Psoas muscle (tissue), 8 donors: ENCODE results near the gene IFT122. TPM values are rescaled to one million over a fixed set of nuclear protein-coding genes. Genes with fewer than 3 reads are reported as not detected.
A peak's percentile ranks its signal among the peaks of the same experiment; 100 is the strongest.

Experiments
- ATAC-seq, 4 donors: fragments of 200-7000 bp; cut with Tn5 transposase; one replicate each; pipeline ENCODE4 v1.9.1; 2020; ENCODE audit warnings: moderate library complexity in 3 of 4, mild to moderate bottlenecking in 2 of 4
- DNase-seq, 2 donors: peaks; one replicate each; pipeline ENCODE4 v3.0.0-alpha.2; 2020
- H3K27ac ChIP-seq: fragments of 200-600 bp; one replicate; pipeline ENCODE4 v1.8.0; 2022
- H3K27me3 ChIP-seq, 3 donors: fragments of 200-600 bp in 1 of 3; one replicate each; pipeline versions ENCODE4 v1.6.1 to v1.8.0; 2013 to 2022; ENCODE audit warnings: low read length in 2 of 3, mild to moderate bottlenecking in 2 of 3, moderate library complexity in 1 of 3; ENCODE audit not compliant: insufficient read depth in 3 of 3
- H3K36me3 ChIP-seq, 2 donors: fragments of 200-600 bp in 1 of 2; one replicate each; pipeline versions ENCODE4 v1.6.1 to v1.8.0; 2013 to 2022; ENCODE audit warnings: low read depth in 1 of 2, mild to moderate bottlenecking in 1 of 2, moderate library complexity in 1 of 2; ENCODE audit not compliant: insufficient read depth in 1 of 2
- H3K4me1 ChIP-seq: fragments of 200-600 bp; one replicate; pipeline ENCODE4 v1.8.0; 2022
- H3K4me3 ChIP-seq: fragments of 200-600 bp; one replicate; pipeline ENCODE4 v1.8.0; 2022; ENCODE audit warnings: mild to moderate bottlenecking
- H3K9me3 ChIP-seq: fragments of 200-600 bp; one replicate; pipeline ENCODE4 v1.8.0; 2022
- CTCF ChIP-seq: fragments of 200-600 bp; IDR thresholded peaks from one replicate; pipeline ENCODE4 v1.8.0; 2022; ENCODE audit warnings: antibody characterized with exemption
- WGBS, 3 donors: extraction: QIAGEN DNeasy Blood & Tissue Kit; methylation state at CpG; one replicate each; pipeline versions ENCODE4 v1.1.6 to v1.1.7; 2013; 5-methylcytosine and 5-hydroxymethylcytosine counted together
- intact Hi-C, 2 donors: fragments of 100-400 bp; cut with DNase I; formaldehyde crosslinking; loops; one replicate each; pipeline versions ENCODE4 v1.11.0 to v1.14.2; 2022
- polyA plus RNA-seq, 3 donors: library from polyadenylated mRNA; stranded (reverse); fragments of 200-250 nt; gene quantifications; one replicate each; pipeline ENCODE4 v1.2.3, GENCODE V29; 2013
- total RNA-seq, 4 donors: library from RNA; stranded (reverse); fragmentation: NEBNext Ultra II Directional in 2 of 4; extraction: Animal tissue kit (Norgen Biotek cat#: 25700) in 2 of 4; gene quantifications; one replicate each; pipeline versions ENCODE4 v1.2.1 to v1.2.4, GENCODE V29; 2021 to 2023
- donor health status: healthy with polysubstance abuse.
- donor health status: DM: no; HTN: no; CAD: no; lungs with moderate emphysema.
- donor health status: Bipolar disorder and iron deficiency.
- donor health status: healthy.
- donor health status: DM: yes; HTN: yes; CAD: no.
- donor health status: DM: no; HTN: no; CAD: no.
- donor health status: DM: no; HTN: no; CAD: no.
- donor health status: DM: yes; HTN: yes; CAD: no.

IFT122 gene
- total and polyA plus RNA-seq, 7 donors, result 2.3 to 7.3 (median 4.5) TPM

- no peak for ATAC-seq
- Histone ChIP-seq H3K9me3 (no peaks in the 10 kb centered on the region), H3K4me1 (no peaks in the 10 kb centered on the region), H3K4me3 (no peak overlapping the region), H3K27ac (no peak overlapping the region), H3K27me3 (no peaks in the 10 kb centered on the region), H3K36me3 (peaks cover 0 to 2% of the 10 kb centered on the region in 2 donors)
- intact Hi-C loops, result no loop called here
- no peak for TF ChIP-seq CTCF
- DNase-seq, result no peak
- WGBS, 3 donors, result 94 to 95% (median 95%) methylated on average over 3 of the region's 3 CpGs
Measured at GRCh38 chr3:129460155-129460554, 20.1 kb downstream of the IFT122 start.

DNA sequence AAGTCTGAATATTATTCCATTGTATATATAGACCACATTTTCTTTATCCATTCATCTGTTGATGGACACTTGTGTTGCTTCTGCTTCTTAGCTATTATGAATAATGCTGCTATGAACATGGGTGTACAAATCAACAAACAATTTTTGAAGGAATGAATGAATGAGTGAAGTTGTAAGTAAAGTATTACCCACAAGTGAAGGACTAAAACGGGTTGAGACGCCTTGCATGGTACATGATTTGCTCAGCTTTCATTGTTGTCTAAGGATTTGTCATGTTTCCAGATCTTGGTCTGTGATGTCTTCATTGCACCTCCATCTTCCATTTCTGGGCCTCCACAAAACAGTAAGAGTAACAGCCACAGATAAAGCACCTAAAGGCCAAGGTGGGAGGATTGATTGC, 20.5 kb downstream of the IFT122 start:
- no peaks in the 10 kb centered on the region for H3K4me1 ChIP-seq
- no peak overlapping the region for H3K27ac ChIP-seq
- DNase-seq (no peak), ATAC-seq (no peak)
- 91 to 100% (median 97%) methylated on average over 2 of the region's 2 CpGs for WGBS, 3 donors
- no peaks in the 10 kb centered on the region for H3K36me3 ChIP-seq
- no peaks in the 10 kb centered on the region for H3K27me3 ChIP-seq
- intact Hi-C loops, result no loop called here
- H3K9me3 ChIP-seq, result no peaks in the 10 kb centered on the region
- TF ChIP-seq CTCF, result no peak
- H3K4me3 ChIP-seq, result no peak overlapping the region

GRCh38 chr3:129461022-129461421, 21.0 kb downstream of the IFT122 start:
- intact Hi-C loops, result no loop called here
- ATAC-seq, result no peak
- 86 to 95% (median 95%) methylated on average over 1 of the region's 1 CpG for WGBS, 3 donors
- no peak for TF ChIP-seq CTCF
- no peaks in the 10 kb centered on the region for H3K9me3 ChIP-seq
- H3K27me3 ChIP-seq, result no peaks in the 10 kb centered on the region
- no peaks in the 10 kb centered on the region for H3K36me3 ChIP-seq
- H3K4me1 ChIP-seq, result no peaks in the 10 kb centered on the region
- H3K4me3 ChIP-seq, result no peak overlapping the region
- no peak for DNase-seq
- H3K27ac ChIP-seq, result no peak overlapping the region

GRCh38 chr3:129461461-129462146, 21.6 kb downstream of the IFT122 start:
- Histone ChIP-seq H3K27ac (no peak overlapping the region), H3K4me1 (no peaks in the 10 kb centered on the region), H3K4me3 (no peak overlapping the region), H3K9me3 (no peaks in the 10 kb centered on the region), H3K27me3 (no peaks in the 10 kb centered on the region), H3K36me3 (no peaks in the 10 kb centered on the region)
- 88 to 91% (median 89%) methylated on average over 6 of the region's 6 CpGs for WGBS, 3 donors
- intact Hi-C loops, result no loop called here
- TF ChIP-seq CTCF, result no peak
- ATAC-seq (peak in 1 of 4 donors; percentile 20), DNase-seq (no peak)

GRCh38 chr3:129462361-129462968, 22.4 kb downstream of the IFT122 start:
- DNase-seq (no peak), ATAC-seq (no peak)
- TF ChIP-seq CTCF, result no peak

More at GRCh38 chr3:129462361-129462968, 22.4 kb downstream of the IFT122 start:
- no peaks in the 10 kb centered on the region for H3K9me3 ChIP-seq
- H3K4me3 ChIP-seq, result no peak overlapping the region
- intact Hi-C loops, result no loop called here
- no peaks in the 10 kb centered on the region for H3K27me3 ChIP-seq
- H3K4me1 ChIP-seq, result no peaks in the 10 kb centered on the region
- H3K27ac ChIP-seq, result no peak overlapping the region
- no peaks in the 10 kb centered on the region for H3K36me3 ChIP-seq
- WGBS, 3 donors, result 85 to 93% (median 91%) methylated on average over 3 of the region's 3 CpGs
